ENCODE measurements around the gene IPMK. TPM values are rescaled to one million over a fixed set of nuclear protein-coding genes. Genes with fewer than 3 reads are reported as not detected.
"Not testable (repeated sequence)": the region's sequence is repeated elsewhere in the genome, so short reads cannot be mapped to it uniquely, and the experiment has no call there.

IPMK gene
- total RNA-seq, 1 donor, result 3.2 TPM

GRCh38 chr10:58229856-58230255, 37.8 kb downstream of the IPMK start:
- DNase-seq (ENCODE audit: low read depth in 2 of 3, low spot score in 2 of 3), result not testable (repeated sequence)

GRCh38 chr10:58225654-58226053, 42.0 kb downstream of the IPMK start:
- DNase-seq (ENCODE audit: low read depth in 2 of 3, low spot score in 2 of 3), result no peak

GRCh38 chr10:58220769-58221451, 46.8 kb downstream of the IPMK start:
- no peak for DNase-seq (ENCODE audit: low read depth in 2 of 3, low spot score in 2 of 3)

GRCh38 chr10:58219875-58220274, 47.8 kb downstream of the IPMK start:
- DNase-seq (ENCODE audit: low read depth in 2 of 3, low spot score in 2 of 3), result no peak

GRCh38 chr10:58217612-58218011, 50.1 kb downstream of the IPMK start:
- DNase-seq (ENCODE audit: low read depth in 2 of 3, low spot score in 2 of 3), result no peak

- no peak for DNase-seq (ENCODE audit: low read depth in 2 of 3, low spot score in 2 of 3)
Observed at GRCh38 chr10:58212622-58213021, 55.1 kb downstream of the IPMK start.

- no peak for DNase-seq (ENCODE audit: low read depth in 2 of 3, low spot score in 2 of 3)
Observed at GRCh38 chr10:58210160-58210559, 57.5 kb downstream of the IPMK start.

- no peak for DNase-seq (ENCODE audit: low read depth in 2 of 3, low spot score in 2 of 3)
Observed at GRCh38 chr10:58209669-58210068, 58.0 kb downstream of the IPMK start.

- DNase-seq (ENCODE audit: low read depth in 2 of 3, low spot score in 2 of 3), result no peak
Observed at GRCh38 chr10:58206251-58206650, 61.4 kb downstream of the IPMK start.

GRCh38 chr10:58201704-58202103, 66.0 kb downstream of the IPMK start:
- no peak for DNase-seq (ENCODE audit: low read depth in 2 of 3, low spot score in 2 of 3)

GRCh38 chr10:58189269-58189668, 78.4 kb downstream of the IPMK start:
- DNase-seq (ENCODE audit: low read depth in 2 of 3, low spot score in 2 of 3), result no peak

GRCh38 chr10:58184120-58184670, 83.5 kb downstream of the IPMK start:
- DNase-seq (ENCODE audit: low read depth in 2 of 3, low spot score in 2 of 3), result no peak

GRCh38 chr10:58180666-58181065, 87.0 kb downstream of the IPMK start:
- no peak for DNase-seq (ENCODE audit: low read depth in 2 of 3, low spot score in 2 of 3)

GRCh38 chr10:58179238-58179637, 88.5 kb downstream of the IPMK start:
- no peak for DNase-seq (ENCODE audit: low read depth in 2 of 3, low spot score in 2 of 3)

- no peak for DNase-seq (ENCODE audit: low read depth in 2 of 3, low spot score in 2 of 3)
Observed at GRCh38 chr10:58178811-58179210, 88.9 kb downstream of the IPMK start.

- DNase-seq (ENCODE audit: low read depth in 2 of 3, low spot score in 2 of 3), result peak in 2 of 3 donors; percentile 8 to 56
Observed at GRCh38 chr10:58177362-58177947, 90.2 kb downstream of the IPMK start.

- DNase-seq (ENCODE audit: low read depth in 2 of 3, low spot score in 2 of 3), result peak in 1 of 3 donors; percentile 43
Observed at GRCh38 chr10:58175990-58176900, 91.4 kb downstream of the IPMK start.

- no peak for DNase-seq (ENCODE audit: low read depth in 2 of 3, low spot score in 2 of 3)
Observed at GRCh38 chr10:58174831-58175230, 92.9 kb downstream of the IPMK start.

GRCh38 chr10:58173391-58173790, 94.3 kb downstream of the IPMK start:
- DNase-seq (ENCODE audit: low read depth in 2 of 3, low spot score in 2 of 3), result no peak

- DNase-seq (ENCODE audit: low read depth in 2 of 3, low spot score in 2 of 3), result no peak
Observed at GRCh38 chr10:58171146-58171545, 96.5 kb downstream of the IPMK start.

GRCh38 chr10:58164517-58164916, 103.2 kb downstream of the IPMK start:
- no peak for DNase-seq (ENCODE audit: low read depth in 2 of 3, low spot score in 2 of 3)

Data from hematopoietic multipotent progenitor cell (in vitro differentiated cells).